Hematopoietic multipotent progenitor cell treated with erythropoietin and hydrocortisone succinate and interleukin-3 and kit ligand, for 8 days (in vitro differentiated cells): Measurements from ENCODE around the gene GJB5.
A peak's percentile ranks its signal among the peaks of the same experiment; 100 is the strongest.
"Not testable (repeated sequence)": the region's sequence is repeated elsewhere in the genome, so short reads cannot be mapped to it uniquely, and the experiment has no call there.

ENCODE experiments used
- DNase-seq: peaks from one replicate; pipeline ENCODE4 v3.0.0-alpha.2; 2015

The GJB5 gene

DNA sequence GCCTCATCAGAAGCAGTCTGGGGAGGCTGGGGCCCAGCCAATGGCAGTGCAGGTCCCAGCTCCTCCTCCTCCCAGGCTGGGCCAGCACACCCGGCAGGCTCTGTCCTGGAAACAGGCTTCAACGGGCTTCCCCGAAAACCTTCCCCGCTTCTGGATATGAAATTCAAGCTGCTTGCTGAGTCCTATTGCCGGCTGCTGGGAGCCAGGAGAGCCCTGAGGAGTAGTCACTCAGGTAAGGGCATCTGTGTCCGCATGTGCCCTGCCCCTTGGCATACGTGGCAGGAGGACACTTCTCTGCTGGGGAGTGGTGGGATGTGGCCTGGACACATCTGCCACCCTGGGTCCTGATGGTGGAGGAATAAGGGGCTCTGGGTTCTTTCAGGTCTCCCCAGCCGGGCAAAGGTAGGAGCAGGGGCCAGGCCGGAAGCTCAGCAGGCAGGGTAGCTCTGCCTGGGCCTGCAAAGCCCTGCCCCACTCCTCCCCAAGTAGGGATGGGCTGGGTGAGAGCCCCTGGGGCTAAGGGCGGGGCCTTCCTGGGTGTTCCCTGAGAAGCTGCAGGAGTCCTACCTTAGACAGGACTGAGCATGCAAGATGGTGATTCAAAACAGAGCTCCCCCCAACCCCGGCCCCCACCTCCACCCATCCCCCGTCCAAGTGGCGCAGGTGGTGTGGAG lies at the start of gene GJB5:
GJB5 (plus strand) TSS at position 84 of the 674 bp plus-strand sequence. CDS start 2,284 bp downstream, outside the sequence.
- DNase-seq = no peak

GRCh38 chr1:34705077-34705476 lies 49.8 kb upstream of the GJB5 start:
- DNase-seq = no peak

GRCh38 chr1:34708106-34708505 lies 46.7 kb upstream of the GJB5 start:
- no peak for DNase-seq

GRCh38 chr1:34709547-34709946 lies 45.3 kb upstream of the GJB5 start:
- no peak for DNase-seq

- no peak for DNase-seq
Observed at GRCh38 chr1:34710812-34711211, 44.0 kb upstream of the GJB5 start.

GRCh38 chr1:34711485-34711884 lies 43.4 kb upstream of the GJB5 start:
- peak; percentile 17 for DNase-seq

DNA sequence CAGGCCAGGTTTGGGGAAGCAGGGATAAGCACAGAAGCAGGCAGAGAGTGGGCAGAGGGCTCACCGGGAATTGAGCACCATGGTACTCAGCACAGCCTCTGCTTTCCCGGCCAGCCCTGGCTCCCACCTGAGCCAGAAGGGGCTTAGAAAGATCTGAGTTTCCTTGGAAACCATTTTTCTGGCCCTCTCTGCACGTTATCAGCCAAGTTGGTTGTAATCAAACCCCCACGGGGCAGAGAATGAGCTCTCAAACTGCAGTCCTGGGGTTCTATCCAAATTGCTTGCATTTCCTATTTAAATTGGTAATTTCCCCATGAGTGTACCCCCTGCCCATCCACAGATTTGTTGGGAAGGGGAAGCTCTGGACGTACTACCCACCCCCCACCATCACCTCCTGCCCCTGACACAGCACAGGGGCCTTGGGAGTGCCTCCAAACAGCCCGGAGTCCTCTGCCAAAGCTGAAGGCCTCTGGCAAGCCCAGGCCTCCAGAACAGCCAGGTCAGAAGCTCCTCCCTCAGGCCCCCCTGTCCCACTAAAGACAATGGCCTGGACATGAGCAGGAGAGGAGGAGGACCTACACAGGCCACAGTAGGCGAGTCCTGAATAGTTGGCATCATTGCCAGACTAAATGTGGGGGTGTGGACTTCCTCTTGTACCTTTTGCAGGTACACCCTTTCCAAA lies 42.7 kb upstream of the GJB5 start:
- DNase-seq = no peak

DNA sequence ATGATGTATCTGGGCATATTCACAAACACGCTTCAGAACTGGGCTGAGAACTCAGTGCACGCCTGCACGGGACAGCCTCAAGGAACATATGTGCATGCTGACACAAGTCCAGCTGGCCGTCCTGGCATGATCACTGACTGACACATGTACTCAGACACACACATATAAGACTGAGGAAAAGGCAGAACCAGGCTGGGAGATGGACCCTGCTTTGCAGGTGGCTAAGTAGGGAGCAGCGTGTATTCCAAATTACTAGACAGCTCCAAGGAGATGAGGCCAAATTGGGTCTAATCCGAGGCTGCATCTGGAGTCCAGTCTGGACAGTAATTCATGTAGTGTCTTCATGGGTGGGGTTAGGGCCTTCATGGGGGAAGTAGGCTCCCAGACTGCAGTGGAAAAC lies 41.4 kb upstream of the GJB5 start:
- no peak for DNase-seq

- no peak for DNase-seq
Observed at GRCh38 chr1:34714386-34714785, 40.5 kb upstream of the GJB5 start.

GRCh38 chr1:34715139-34715538 lies 39.7 kb upstream of the GJB5 start:
- peak; percentile 1 for DNase-seq

DNA sequence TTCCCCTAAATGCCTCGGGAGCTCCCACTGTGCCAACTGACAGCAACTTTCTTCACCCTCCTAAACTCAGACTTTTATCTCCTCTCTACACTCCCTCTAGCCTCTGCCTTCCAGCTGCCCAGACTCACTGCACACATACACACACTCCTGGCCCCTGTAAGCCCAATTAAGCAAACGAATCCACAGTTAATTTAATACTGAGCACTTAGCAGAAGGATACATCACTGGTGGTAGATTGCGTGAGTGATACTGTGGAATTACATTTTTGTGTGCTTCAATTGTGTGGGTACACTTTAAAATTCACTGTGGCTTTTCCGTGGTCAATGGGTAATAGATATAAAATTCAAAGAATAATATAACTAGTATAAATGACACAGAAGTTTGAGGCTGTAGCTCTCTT lies 33.6 kb upstream of the GJB5 start:
- no peak for DNase-seq

GRCh38 chr1:34721646-34722355 lies 33.0 kb upstream of the GJB5 start:
- DNase-seq = no peak

GRCh38 chr1:34726861-34727260 lies 28.0 kb upstream of the GJB5 start:
- no peak for DNase-seq

- DNase-seq = no peak
Observed at GRCh38 chr1:34730485-34730884, 24.4 kb upstream of the GJB5 start.

DNA sequence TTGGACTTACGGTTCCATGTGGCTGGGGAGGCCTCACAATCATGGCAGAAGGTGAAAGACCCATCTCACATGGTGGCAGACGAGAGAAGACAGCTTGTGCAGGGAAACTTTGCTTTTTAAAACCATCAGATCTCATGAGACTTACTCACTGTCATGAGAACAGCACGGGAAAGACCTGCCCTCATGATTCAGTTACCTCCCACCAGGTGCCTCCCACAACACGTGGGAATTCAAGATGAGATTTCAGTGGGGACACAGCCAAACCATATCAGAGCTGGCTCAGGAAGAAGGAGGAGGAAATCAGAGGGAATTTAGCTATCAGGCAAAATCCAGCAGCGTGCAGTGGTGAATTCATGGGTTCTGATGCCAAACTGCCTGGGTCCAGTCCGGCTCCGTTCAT lies 22.0 kb upstream of the GJB5 start:
- DNase-seq = not testable (repeated sequence)

DNA sequence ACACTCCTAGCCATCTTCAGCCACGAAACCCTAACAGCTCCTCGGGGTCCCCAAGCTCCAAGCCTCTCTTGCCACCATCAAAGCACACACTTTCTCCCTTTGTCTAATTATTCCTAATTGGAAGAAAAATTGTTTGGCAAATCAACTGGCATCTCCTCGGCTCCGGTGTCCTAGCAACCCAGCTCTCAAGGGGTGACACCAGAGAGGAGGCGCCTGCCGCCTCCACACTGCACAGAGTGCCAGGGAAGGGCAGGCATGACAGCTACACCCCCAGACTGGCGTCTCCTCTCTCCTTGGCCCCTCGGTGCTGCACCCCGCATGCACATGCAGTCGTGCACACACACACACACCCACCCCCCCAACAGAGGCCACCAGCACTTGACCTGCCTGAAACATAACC lies 18.2 kb upstream of the GJB5 start:
- DNase-seq = no peak

GRCh38 chr1:34737236-34737635 lies 17.6 kb upstream of the GJB5 start:
- not testable (repeated sequence) for DNase-seq

- no peak for DNase-seq
Observed at GRCh38 chr1:34739613-34740012, 15.2 kb upstream of the GJB5 start.

DNA sequence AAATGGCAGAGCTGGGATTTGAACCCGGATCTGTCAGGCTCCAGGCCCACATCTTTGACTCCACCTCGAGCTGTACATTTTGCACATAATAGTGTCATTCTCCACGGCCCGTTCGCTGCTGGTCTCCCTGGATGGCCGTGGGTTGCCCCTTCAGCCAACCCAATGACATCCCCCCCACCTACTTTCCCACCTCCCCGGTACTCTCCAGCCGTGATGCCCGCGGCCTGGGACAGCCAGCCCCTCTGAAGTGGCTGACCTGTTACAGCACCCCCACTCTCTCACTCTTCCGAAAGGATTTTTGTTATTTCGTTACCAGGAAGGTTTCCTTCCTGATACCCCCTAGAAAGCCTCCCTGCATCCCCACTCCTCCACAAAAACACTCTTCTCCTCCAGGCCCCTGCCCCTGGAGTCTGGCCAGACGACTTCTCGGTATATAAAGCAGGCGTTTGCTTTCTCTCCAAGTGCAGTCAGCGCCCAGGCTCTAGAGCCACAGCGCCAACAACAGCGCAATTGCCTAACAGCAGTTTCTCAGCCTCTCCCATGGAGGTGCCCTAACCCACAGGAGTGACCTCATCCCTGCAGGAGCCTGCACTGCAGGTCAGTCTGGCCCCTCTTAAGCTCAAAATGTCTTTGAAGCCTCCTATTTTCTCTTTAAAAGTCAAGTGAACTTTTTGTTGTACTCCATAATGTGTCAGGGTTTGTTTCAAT lies 14.5 kb upstream of the GJB5 start:
- no peak for DNase-seq

DNA sequence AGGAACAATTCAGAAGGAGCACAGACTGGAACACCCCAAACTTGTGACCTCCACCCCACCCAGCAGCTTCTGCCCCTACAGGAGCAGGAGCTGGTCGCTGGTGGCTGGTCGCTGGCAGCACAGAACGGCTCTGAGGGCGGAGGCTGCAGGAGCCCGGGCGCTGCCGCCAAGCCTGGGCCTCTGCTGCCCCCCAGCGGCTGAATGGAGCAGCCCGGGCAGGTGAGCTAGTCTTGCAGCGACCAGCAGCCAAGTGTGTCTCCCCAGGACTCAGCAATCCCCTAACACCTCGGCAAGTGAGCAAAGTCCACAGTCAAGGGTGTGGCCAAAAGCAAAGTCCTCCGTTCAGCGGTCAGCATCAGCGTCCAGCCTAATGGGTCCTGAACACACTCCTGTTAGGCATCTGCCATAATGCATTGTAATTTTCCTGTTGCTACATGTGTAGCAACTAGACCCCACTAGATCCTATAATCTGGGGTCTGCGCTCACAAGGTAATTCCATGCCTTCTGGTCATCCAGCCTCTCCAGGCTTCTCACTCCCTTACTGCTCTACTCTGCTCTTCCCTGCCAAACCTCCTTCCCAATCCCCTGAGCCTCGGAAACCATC lies 12.1 kb upstream of the GJB5 start:
- DNase-seq = peak; percentile 65

GRCh38 chr1:34743775-34744174 lies 11.1 kb upstream of the GJB5 start:
- DNase-seq = no peak

DNA sequence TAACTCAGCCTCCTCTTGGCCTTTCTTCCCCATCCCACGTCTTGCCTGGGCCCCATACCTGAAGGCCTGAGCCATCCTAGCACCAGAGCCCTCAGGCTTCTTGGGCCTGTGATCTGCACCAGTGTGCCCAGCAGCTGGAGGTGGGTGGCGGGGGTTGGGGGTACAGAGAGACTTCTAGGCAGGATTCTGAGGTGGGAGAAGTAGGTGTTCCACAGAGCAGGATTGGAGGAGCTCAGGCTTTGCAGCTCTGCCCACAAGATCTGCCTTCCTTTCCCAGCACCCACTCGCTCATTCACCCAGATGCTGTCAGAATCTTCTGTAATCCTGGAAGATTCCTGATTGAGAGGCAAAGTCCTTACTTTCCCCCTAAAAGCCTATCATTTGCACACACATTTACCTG lies 10.0 kb upstream of the GJB5 start:
- no peak for DNase-seq

- DNase-seq = no peak
Observed at GRCh38 chr1:34745666-34746065, 9.2 kb upstream of the GJB5 start.
